GM18873 (cell line): Measurements from ENCODE around the gene MCF2L.

ENCODE experiments used
- ATAC-seq: cut with Tn5 transposase; IDR thresholded peaks from one replicate; pipeline ENCODE4 v1.9.1; 2021; ENCODE audit warnings: mild to moderate bottlenecking, moderate library complexity, moderate number of reproducible peaks; ENCODE audit not compliant: unreplicated experiment, low FRiP score

The MCF2L gene

DNA sequence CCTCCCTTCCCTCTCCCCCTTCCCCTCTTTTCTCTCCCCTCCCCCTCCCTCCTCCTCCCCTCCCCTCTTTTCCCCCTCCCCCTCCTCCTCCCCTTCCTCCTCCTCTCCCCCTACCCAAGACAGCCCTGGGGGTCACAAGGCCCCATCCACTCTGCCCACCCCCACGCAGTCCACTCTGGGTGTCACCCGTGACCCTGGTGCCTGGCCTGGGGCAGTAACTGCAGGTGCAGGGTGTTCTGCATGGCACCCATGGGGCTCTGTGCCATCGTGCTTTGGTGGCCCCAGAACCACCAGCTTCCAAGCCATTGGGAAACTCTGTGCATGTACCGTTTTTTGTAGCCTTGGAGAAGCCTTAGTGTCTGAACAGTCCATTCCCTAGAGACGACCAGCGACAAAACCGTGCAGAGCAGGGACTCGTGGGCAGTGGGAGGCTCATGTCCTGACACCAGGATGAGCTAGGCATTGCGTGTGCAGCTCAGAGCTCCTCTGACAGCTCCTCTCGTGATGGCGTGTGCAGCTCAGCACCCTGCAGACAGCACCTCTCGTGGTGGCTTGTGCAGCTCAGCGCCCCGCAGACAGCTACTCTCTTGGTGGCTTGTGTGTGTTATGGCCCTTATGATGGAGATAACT, 92.9 kb downstream of the MCF2L start:
- no peak for ATAC-seq

DNA sequence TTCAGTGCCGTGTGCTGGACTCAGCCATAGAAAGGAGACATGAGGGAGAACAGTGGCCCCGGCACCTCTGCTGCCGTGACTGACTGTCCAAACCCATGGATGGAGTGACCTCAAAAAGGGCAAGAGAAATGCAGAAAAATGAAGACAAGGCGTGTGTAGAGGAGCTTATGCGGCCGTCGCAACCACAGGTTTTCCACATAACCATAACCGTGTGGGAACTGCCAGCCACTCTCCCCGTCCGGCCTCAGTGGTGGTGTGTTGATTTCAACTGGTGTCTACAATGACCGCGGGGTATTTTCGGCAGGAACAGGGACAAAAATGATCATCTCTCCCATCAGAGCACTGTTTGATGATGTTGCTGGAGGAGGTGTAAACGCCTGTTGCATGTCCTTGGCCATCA, 93.7 kb downstream of the MCF2L start:
- ATAC-seq: no peak

DNA sequence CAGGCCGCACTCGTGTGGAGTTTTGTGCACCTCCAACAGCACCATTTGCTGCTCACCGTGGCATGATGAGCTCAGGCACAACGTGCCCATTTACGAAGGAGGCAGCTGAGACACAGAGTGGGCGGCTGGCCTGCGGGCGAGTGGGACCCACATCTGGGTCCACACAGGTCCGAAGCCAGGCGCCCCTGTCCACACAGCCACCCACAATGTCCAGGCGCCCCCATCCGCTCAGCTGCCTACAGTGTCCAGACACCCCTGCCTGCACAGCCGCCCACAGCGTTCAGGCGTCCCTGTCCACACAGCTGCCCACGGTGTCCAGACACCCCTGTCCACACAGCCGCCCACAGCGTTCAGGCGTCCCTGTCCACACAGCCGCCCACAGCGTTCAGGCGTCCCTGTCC, 94.1 kb downstream of the MCF2L start:
- ATAC-seq: no peak

DNA sequence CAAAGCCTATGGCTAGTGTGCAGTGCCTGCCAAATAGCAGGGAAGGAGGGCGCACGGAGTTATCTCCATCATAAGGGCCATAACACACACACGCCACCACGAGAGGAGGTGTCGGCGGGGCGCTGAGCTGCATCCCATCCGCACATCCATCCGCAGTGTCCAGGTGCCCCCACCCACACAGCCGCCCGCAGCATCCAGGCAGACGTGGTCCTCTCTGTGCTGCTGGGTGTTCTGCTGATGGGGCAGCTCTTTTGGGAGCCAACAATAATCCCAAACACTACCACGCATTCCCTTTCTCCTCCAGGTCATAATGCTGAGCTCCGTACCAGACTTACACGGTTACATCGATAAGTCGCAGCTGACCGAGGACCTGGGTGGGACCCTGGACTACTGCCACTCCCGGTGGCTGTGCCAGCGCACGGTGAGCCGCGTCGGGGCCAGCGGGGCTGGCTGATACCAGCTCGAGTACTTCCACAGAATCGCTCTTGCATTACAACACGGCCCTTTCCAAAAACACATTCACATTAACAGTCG, 95.1 kb downstream of the MCF2L start:
- no peak for ATAC-seq

DNA sequence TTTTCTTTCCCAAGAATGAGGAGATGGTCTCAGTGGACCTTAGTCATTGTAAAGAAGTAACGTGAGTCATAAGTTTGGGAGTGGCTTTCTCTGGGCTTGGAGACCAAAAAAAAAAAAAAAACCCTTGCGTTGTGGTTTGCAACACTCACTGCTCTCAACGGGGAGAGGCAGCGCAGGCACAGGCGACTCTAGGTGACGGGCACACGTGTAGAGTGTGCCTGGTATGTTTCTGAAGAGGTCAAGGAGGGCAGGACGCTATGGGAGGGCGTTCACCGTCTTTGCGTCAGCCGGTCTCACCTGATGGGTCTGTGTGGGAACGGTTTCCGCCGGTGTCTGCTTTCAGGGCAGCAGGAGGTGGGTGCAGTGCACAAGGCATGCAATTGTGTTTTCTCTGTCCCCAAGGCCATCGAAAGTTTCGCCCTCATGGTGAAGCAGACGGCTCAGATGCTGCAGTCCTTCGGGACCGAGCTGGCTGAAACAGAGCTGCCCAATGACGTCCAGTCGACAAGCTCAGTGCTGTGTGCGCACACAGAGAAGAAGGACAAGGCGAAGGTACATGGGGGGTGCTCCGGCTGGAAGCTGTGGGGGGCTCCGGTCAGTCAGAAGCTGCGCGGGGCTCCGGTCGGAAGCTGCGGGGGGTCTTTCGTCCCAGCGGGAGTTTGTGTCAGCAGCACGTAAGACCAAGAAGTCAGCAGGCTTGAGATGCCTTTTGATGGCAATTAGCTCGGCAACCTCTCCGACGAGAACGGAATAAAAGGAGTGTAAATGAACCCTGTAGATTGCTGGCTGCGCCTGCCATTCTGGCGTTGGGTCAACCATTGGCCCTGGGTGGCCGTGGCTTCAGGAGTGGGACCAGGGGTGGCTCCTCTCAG, 95.8 kb downstream of the MCF2L start:
- no peak for ATAC-seq

DNA sequence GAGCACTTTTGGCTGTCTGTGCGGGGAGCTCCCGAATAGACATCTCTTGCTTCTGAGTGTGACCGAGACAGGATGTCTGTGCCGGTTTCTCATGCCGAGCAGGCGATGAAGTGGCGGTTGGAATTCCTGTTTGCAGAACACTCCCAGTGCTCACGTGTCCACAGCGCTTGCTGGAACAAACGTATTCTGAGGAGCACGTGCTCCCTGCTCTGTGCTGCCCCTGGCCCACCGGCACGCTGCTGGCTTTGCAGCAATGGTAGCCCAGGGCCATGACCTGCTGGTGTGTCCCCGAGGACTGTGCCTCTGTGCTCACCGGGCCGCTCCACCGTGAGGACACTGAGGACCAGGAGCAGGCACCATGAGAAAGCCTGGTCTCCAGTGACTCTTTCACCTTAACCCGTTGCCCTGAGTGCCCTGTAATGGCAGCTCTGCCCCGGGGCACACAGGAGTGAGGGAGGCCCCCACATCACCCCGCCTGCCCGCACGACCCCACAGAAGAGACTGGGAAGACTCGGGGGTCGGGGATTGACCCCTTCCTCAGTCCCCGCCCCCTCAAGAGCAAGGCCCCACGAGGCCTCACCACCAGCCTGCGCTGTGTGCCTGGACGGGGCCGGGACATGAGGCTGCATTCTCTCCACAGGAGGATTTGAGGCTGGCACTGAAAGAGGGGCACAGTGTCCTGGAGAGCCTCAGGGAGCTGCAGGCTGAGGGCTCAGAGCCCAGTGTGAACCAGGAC, 96.6 kb downstream of the MCF2L start:
- ATAC-seq: no peak

DNA sequence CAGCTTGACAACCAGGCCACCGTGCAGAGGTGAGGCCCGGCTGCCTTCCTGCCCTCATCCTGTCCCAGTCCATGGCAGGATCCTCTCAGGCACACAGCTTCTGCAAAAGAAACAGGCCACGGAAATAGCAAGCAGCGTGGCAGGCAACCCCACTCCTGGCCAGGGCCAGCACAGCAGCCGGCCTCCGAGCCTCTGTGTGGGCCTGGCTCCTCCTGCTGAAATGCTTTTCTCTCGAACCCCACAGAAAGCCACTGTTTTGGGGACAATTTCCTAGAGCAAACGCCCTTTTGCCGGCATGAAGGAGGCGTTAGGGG, 97.1 kb downstream of the MCF2L start:
- no peak for ATAC-seq

DNA sequence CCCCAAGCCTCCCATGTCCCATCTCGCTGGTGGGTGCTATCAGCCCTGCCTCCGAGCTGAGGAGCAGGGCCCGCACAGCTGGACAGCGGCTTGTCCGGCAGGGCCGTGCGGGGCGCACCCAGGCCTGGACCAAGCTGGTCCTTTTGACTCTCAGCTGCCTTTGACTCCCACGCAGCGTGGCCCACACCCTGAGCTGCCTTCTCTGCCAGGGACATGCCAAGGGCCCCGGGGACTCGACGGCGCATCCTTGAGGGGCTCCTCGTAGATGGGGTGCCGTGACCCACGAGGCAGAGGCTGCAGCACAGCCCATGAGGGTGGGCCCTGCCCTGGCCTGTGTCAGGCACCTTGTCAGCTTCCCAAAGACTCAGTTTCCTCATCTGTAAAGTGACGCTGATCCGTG, 97.7 kb downstream of the MCF2L start:
- ATAC-seq: no peak

DNA sequence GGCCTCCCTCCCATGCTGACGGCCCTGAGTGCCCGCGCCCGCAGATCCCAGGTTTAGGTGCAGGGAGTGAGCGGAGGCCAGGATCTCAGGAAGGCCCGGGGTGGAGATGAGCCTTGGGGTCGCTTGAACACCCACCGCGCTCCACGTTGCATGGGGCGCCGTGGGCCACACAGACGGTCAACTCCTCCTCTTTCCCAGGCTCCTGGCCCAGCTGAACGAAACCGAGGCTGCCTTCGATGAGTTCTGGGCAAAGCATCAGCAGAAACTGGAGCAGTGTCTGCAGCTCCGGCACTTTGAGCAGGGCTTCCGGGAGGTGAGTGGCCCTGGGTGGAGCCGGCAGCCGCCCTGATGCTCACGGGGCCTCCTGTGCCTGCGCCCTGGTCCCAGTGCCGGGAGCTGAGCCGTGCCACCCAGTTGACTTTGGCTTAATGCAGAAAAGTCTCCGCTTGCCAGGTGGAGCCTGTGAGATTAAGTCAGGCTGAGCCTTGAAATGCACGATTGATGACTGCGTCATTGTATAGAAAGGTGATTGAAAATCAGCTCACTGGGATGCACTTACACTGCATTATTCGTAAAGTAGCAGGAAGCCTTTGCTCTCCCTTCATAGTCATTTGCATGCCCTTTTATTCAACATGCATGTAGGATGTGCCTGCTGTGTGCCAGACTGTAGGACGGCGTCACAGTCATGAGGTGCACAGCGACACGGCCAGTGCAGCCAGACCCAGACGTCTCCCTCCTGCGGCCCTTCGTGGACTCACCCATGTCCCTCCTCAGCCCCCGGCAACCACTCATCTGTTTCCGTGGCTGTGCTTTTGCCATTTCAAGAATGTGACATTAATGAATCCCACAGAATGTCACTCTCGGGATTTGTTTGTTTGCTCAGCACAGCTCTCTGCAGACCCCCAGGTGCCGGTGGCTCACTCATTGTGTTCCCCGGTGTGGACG, 101.1 kb downstream of the MCF2L start:
- ATAC-seq: no peak

DNA sequence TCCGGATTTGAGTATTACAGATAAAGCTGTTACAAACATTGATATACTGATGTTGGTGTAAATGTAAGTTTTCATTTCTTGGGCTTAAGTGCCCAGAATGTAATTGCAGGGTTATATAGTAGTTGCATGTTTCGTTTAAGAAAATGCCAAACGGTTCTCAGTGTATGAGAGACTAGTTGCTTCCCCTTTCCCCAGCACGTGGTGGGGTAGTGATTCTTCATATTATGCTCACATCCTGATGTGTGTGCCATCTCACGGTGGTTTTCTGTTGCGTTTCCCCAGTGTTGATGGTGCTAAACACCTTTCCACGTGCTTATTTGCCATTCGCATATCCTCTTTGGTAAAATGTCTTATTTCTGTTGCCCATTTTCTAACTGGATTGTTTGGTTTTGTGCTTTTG, 101.8 kb downstream of the MCF2L start:
- no peak for ATAC-seq

DNA sequence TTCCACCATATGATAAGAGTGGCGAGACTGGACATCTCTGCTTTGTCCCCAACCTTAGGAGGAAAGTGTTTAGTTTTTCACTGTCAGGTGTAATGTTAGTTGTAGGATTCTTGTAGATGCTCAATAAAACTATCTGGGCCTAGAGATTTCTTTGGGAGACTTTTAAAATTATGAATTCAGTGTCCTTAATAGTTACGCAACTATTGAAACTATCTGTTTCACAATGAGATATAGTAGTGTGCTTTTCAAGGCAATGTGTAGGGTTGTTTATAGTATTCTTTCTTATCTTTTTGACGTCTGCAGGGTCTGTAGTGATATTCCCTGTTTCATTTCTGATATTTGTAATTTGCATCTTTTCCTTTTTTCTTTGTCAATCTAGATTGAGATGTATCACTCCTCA, 103.4 kb downstream of the MCF2L start:
- ATAC-seq: no peak

DNA sequence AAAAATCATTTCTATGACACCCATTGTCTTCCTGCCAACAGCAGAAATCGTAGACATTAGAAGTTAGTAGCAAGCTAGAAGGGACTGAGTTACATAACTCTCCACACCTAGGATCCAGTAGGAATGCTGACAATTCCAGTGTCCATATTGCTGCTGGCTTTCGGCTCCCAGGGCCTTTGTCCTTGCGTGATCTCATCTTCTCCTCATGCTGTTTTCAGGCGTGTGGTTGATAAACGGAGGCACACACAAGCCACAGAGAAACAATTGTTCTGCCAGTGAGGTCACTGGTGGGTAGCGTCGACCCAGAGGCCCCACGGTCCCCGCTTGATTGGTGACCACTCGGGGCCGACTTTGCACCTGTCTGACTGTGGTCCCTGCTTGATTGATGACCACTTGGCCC, 104.9 kb downstream of the MCF2L start:
- ATAC-seq: no peak

DNA sequence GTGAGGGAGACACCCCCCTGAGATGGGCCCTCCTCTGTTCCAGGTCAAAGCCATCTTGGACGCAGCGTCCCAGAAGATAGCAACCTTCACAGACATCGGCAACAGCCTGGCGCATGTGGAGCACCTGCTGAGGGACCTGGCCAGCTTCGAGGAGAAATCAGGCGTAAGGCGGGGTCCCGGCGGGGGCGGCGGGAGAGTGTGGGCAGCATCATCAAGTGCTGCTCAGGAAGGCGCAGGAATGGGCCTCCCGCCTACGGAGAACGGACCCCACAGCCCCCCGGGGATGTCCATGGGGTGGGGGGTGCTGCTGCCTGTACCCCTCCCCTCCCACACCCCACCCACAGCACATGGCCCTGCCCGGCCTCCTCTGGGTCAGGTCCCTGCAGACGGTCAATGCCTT, 105.4 kb downstream of the MCF2L start:
- no peak for ATAC-seq

DNA sequence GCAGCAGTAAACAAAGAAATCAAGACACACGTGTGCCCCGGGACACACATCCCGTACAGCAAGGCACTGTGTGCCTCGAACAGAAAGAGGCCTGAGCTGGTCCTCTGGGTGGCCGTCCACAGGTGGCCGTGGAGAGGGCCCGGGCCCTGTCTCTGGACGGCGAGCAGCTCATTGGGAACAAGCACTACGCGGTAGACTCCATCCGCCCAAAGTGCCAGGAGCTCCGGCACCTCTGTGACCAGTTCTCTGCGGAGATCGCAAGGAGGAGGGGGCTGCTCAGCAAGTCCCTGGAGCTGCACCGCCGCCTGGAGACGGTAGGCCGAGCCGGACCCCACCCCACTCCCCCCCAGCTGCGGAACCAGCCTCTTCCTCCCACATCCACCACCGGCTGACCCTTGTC, 105.9 kb downstream of the MCF2L start:
- no peak for ATAC-seq

DNA sequence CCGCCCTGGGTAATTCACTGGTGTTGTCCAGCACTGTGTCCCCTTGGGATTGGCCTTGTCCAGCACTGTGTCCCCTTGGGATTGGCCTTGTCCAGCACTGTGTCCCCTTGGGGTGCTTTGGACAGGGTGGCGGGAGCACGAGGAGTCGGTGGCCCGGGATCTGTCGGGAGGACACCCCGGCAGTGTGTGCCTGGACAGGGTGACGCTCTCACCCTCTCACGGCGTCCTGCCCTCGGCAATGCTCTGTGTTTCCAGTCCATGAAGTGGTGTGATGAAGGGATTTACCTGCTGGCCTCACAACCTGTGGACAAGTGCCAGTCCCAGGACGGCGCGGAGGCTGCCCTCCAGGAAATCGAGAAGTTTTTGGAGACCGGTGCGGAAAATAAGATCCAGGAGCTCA, 106.7 kb downstream of the MCF2L start:
- no peak for ATAC-seq

DNA sequence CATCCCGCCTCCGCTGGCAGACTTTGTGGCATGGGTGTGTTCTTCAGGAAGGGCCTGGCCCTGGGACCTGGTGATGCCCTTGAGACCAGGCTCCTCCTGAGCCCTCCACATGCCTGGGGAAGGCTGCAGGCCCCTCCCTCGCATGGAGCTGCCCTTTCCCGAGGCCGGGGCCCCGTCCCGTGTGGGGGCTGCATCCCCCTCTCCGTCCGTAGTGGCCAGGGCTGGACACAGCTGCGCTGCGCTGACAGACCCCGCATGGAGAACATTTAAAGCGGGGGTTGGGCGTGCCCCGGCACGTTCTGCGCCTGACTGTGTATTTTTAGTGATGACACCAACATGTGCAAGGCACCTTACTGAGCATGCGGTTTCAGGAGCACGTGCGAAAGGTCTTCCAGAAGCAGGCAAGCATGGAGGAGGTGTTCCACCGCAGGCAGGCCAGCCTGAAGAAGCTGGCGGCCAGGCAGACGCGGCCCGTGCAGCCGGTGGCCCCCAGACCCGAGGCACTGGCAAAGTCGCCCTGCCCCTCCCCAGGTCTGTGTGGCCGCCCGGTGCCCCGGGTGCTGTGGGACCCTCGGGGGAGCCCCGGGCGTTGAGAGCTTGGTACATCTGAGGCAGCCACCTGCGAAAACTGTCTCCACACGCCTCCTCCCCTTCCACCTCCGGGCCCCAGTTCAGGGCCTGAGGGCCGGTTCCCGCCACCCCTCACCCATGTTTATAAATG, 107.8 kb downstream of the MCF2L start:
- ATAC-seq: no peak

DNA sequence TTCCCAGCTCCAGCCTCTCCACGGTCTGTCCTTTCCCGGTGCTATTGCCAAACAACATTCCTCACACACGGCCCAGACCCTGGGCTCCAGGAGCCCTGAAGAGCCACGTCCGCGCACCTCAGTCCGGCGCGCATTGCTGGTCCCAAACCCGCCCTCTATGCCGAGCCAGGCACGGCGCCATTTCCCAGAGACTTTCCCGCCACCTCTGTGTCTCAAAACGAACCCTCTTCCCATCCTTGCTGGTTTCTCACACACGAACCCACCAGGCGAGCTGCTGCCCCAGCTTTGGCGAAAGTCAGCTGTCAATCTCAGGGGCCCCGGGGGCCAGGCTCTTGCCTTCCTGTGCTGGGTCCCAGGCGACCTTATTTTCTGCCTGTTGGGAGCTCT, 108.5 kb downstream of the MCF2L start:
- no peak for ATAC-seq

DNA sequence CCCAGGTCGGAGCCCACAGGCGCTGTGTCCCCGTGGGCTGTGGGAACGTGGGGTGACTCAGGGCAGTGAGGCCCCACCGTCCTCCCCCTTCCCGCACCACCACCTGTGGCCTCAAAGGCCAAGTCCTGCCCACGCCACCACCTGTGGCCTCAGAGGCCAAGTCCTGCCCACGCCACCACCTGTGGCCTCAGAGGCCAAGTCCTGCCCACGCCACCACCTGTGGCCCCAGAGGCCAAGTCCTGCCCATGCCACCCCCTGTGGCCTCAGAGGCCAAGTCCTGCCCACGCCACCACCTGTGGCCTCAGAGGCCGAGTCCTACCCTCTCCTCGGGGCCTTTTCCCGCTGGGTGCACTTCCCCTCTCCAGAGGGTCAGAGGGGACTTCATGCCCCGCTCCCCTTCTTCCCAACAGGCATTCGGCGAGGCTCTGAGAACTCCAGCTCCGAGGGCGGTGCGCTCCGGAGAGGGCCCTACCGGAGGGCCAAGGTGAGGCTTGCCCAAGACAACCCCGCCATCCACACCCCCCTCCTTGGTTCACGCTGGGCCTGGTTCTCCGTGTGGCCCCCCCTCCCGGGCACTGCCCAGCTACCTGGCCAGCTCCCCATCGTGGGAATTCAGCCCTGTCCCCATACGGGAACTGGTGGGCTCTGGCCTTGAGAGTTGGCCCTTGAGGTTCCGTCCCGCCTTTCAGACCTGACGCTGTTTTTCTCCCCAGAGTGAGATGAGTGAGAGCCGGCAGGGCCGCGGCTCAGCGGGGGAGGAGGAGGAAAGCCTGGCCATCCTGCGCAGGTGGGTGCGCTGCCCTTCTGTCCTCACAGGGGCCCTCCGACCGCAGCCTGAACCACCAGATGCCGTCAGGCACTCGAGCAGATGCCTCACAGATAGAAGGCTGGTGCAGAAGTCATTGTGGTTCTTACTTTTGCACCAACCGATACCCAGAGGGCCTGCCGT, 109.2 kb downstream of the MCF2L start:
- no peak for ATAC-seq
